ENCODE results near the gene SRRM1.
"Not testable (repeated sequence)": the region's sequence is repeated elsewhere in the genome, so short reads cannot be mapped to it uniquely, and the experiment has no call there.

Gene SRRM1

DNA sequence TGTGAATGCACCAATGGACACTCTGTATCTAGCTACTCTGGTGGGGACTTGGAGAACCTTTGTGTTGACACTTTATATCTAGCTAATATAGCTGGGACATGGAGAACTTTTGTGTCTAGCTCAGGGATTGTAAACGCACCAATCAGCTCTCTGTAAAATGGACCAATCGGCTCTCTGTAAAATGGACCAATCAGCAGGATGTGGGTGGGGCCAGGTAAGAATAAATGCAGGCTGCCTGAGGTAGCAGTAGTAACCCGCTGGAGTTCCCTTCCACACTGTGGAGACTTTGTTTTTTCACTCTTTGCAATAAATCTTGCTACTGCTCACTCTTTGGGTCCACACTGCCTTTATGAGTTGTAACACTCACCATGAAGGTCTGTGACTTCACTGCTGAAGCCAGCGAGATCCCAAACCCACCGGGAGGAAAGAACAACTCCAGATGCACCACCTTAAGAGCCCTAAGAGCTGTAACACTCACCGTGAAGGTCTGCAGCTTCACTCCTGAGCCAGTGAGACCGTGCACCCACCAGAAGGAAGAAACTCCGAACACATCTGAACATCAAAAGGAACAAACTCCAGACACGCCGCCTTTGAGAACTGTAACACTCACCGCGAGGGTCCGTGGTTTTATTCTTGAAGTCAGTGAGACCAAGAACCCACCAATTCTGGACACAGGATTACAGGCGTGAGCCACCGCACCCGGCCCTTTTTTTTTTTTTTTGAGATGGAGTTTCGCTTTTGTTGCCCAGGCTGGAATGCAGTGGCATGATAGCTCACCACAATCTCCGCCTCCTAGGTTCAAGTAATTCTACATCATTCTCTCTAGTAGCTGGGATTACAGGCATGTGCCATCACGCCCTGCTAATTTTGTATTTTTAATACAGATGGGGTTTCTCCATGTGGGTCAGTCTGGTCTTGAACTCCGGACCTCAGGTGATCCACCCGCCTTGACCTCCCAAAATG is 79.3 kb downstream of the SRRM1 start:
- DNase-seq = not testable (repeated sequence)
